WTC11 (cell line): ENCODE data around the gene HCRTR1.

ENCODE experiments used
- AFF4 ChIP-seq: sonication (generic); formaldehyde crosslinking; IDR thresholded peaks from 2 replicates; pipeline ENCODE4 v1.8.1; 2023; ENCODE audit warnings: mild to moderate bottlenecking, missing genetic modification reagents, borderline replicate concordance
- CTCF ChIP-seq: fragments of 200-600 bp; IDR thresholded peaks from 2 replicates; pipeline ENCODE4 v1.8.0; 2022; ENCODE audit warnings: antibody characterized with exemption
- HMGA2 ChIP-seq: fragments of 250-450 bp; sonication (Bioruptor Pico); IDR thresholded peaks from 2 replicates; pipeline ENCODE4 v1.4.0; 2021; ENCODE audit warnings: mild to moderate bottlenecking, moderate library complexity
- MXD4 ChIP-seq: fragments of 250-450 bp; sonication (Bioruptor Pico); IDR thresholded peaks from 2 replicates; pipeline ENCODE4 v1.8.0; 2021; ENCODE audit warnings: mild to moderate bottlenecking, moderate library complexity, borderline replicate concordance
- NR2C2 ChIP-seq: sonication (generic); formaldehyde crosslinking; IDR thresholded peaks from 2 replicates; pipeline ENCODE4 v1.8.0; 2022; ENCODE audit warnings: mild to moderate bottlenecking, missing genetic modification reagents
- PRDM15 ChIP-seq: sonication (generic); formaldehyde crosslinking; IDR thresholded peaks from 2 replicates; pipeline ENCODE4 v1.8.0; 2022; ENCODE audit warnings: missing genetic modification reagents
- PREB ChIP-seq: sonication (generic); formaldehyde crosslinking; IDR thresholded peaks from 2 replicates; pipeline ENCODE4 v1.8.1; 2022; ENCODE audit warnings: mild to moderate bottlenecking, missing genetic modification reagents, moderate library complexity, borderline replicate concordance
- TCF7 ChIP-seq: sonication (generic); formaldehyde crosslinking; IDR thresholded peaks from 2 replicates; pipeline ENCODE4 v1.8.0; 2022; ENCODE audit warnings: mild to moderate bottlenecking, low read depth, missing genetic modification reagents, moderate library complexity
- ZNF219 ChIP-seq: sonication (generic); formaldehyde crosslinking; IDR thresholded peaks from 2 replicates; pipeline ENCODE4 v1.8.0; 2023; ENCODE audit warnings: missing genetic modification reagents, mild to moderate bottlenecking, borderline replicate concordance
- ZNF425 ChIP-seq: fragments of 250-450 bp; sonication (Bioruptor Pico); conservative IDR thresholded peaks from 2 replicates; pipeline ENCODE4 v1.9.0; 2021; ENCODE audit warnings: mild to moderate bottlenecking
- ZNF512 ChIP-seq: sonication (generic); formaldehyde crosslinking; IDR thresholded peaks from 2 replicates; pipeline ENCODE4 v1.8.1; 2022; ENCODE audit warnings: missing genetic modification reagents, borderline replicate concordance

GRCh38 chr1:31639543-31639942 is 22.1 kb downstream of the HCRTR1 start:
- TF ChIP-seq CTCF: no peak
- TF ChIP-seq TCF7: no peak
- TF ChIP-seq AFF4 (CRISPR knock-in tag): no peak
- no peak for TF ChIP-seq ZNF512
- TF ChIP-seq PREB (CRISPR knock-in tag): no peak
- TF ChIP-seq NR2C2 (CRISPR knock-in tag): no peak
- no peak for TF ChIP-seq MXD4 (CRISPR knock-in tag)
- no peak for TF ChIP-seq ZNF425 (CRISPR knock-in tag)
- TF ChIP-seq HMGA2: no peak
- TF ChIP-seq ZNF219 (CRISPR knock-in tag): no peak
- TF ChIP-seq PRDM15 (CRISPR knock-in tag): no peak
